Stimulated activated CD4-positive, alpha-beta T cell treated with anti-CD3 and anti-CD28 coated beads, TNF-alpha, amount 100 ng/mL, for 1 hour (primary cell): ENCODE results near the gene CCDC102B.
"Not testable (repeated sequence)": the region's sequence is repeated elsewhere in the genome, so short reads cannot be mapped to it uniquely, and the experiment has no call there.

Experiments used
- DNase-seq, 3 donors: peaks; one replicate each; pipeline ENCODE4 v3.0.0-alpha.2; 2020; ENCODE audit warnings: low read depth in 3 of 3, low spot score in 1 of 3

CCDC102B gene

GRCh38 chr18:68969027-68969426 lies 171.1 kb downstream of the CCDC102B start:
- no peak for DNase-seq

- no peak for DNase-seq
These were observed 174.3 kb downstream of the CCDC102B start for GRCh38 chr18:68972176-68972575.

GRCh38 chr18:68979737-68980136 lies 181.9 kb downstream of the CCDC102B start:
- DNase-seq, result no peak

GRCh38 chr18:68983126-68983525 lies 185.2 kb downstream of the CCDC102B start:
- no peak for DNase-seq

GRCh38 chr18:68984342-68984741 lies 186.5 kb downstream of the CCDC102B start:
- no peak for DNase-seq

GRCh38 chr18:68985172-68985820 lies 187.4 kb downstream of the CCDC102B start:
- no peak for DNase-seq

GRCh38 chr18:68991286-68991685 lies 193.4 kb downstream of the CCDC102B start:
- no peak for DNase-seq

GRCh38 chr18:68992719-68993482 lies 195.0 kb downstream of the CCDC102B start:
- no peak for DNase-seq

- DNase-seq, result no peak
These were observed 197.8 kb downstream of the CCDC102B start for GRCh38 chr18:68995675-68996074.

- DNase-seq, result no peak
These were observed 200.0 kb downstream of the CCDC102B start for GRCh38 chr18:68997845-68998244.

GRCh38 chr18:69000366-69000765 lies 202.5 kb downstream of the CCDC102B start:
- DNase-seq, result no peak

- DNase-seq, result no peak
These were observed 204.4 kb downstream of the CCDC102B start for GRCh38 chr18:69002233-69002632.

- DNase-seq, result not testable (repeated sequence)
These were observed 208.3 kb downstream of the CCDC102B start for GRCh38 chr18:69006212-69006611.

GRCh38 chr18:69008538-69008937 lies 210.7 kb downstream of the CCDC102B start:
- DNase-seq, result no peak

GRCh38 chr18:69021211-69021805 lies 223.4 kb downstream of the CCDC102B start:
- no peak for DNase-seq

- no peak for DNase-seq
These were observed 224.5 kb downstream of the CCDC102B start for GRCh38 chr18:69022426-69022825.

- no peak for DNase-seq
These were observed 233.7 kb downstream of the CCDC102B start for GRCh38 chr18:69031571-69031970.

- no peak for DNase-seq
These were observed 234.1 kb downstream of the CCDC102B start for GRCh38 chr18:69032009-69032408.

GRCh38 chr18:69035756-69036155 lies 237.9 kb downstream of the CCDC102B start:
- no peak for DNase-seq

- no peak for DNase-seq
These were observed 246.3 kb downstream of the CCDC102B start for GRCh38 chr18:69044215-69044614.

GRCh38 chr18:69064063-69064462 lies 266.2 kb downstream of the CCDC102B start:
- DNase-seq, result no peak

- no peak for DNase-seq
These were observed 269.2 kb downstream of the CCDC102B start for GRCh38 chr18:69067048-69067447.
